NCI-H2171 treated with DMSO at 0.1 percent for 48 hours (cell line): ENCODE measurements around the gene CYBRD1.

Experiments used
- DNase-seq: peaks from one replicate; lab custom pipeline; 2025; lab: John Stamatoyannopoulos, UW

CYBRD1 gene

GRCh38 chr2:171553858-171554257, 31.6 kb downstream of the CYBRD1 start:
- no peak for DNase-seq

GRCh38 chr2:171554991-171555615, 32.8 kb downstream of the CYBRD1 start:
- DNase-seq = peak; percentile 8

- DNase-seq = no peak
Measured at GRCh38 chr2:171557363-171557762, 35.1 kb downstream of the CYBRD1 start.

GRCh38 chr2:171563301-171563700, 41.0 kb downstream of the CYBRD1 start:
- DNase-seq = no peak

GRCh38 chr2:171564463-171564862, 42.2 kb downstream of the CYBRD1 start:
- no peak for DNase-seq

GRCh38 chr2:171566057-171566456, 43.8 kb downstream of the CYBRD1 start:
- no peak for DNase-seq

- DNase-seq = no peak
Measured at GRCh38 chr2:171566753-171567152, 44.5 kb downstream of the CYBRD1 start.

GRCh38 chr2:171568089-171568488, 45.8 kb downstream of the CYBRD1 start:
- peak; percentile 7 for DNase-seq

GRCh38 chr2:171571721-171572120, 49.4 kb downstream of the CYBRD1 start:
- DNase-seq = no peak

- DNase-seq = peak; percentile 47
Measured at GRCh38 chr2:171574149-171574795, 52.0 kb downstream of the CYBRD1 start.

- no peak for DNase-seq
Measured at GRCh38 chr2:171575606-171576005, 53.3 kb downstream of the CYBRD1 start.

- no peak for DNase-seq
Measured at GRCh38 chr2:171578127-171578803, 56.0 kb downstream of the CYBRD1 start.

GRCh38 chr2:171579481-171579880, 57.2 kb downstream of the CYBRD1 start:
- no peak for DNase-seq

- peak; percentile 8 for DNase-seq
Measured at GRCh38 chr2:171583566-171583965, 61.3 kb downstream of the CYBRD1 start.

- DNase-seq = no peak
Measured at GRCh38 chr2:171584001-171584400, 61.7 kb downstream of the CYBRD1 start.

GRCh38 chr2:171587132-171587531, 64.9 kb downstream of the CYBRD1 start:
- no peak for DNase-seq

GRCh38 chr2:171587567-171587966, 65.3 kb downstream of the CYBRD1 start:
- DNase-seq = no peak

- no peak for DNase-seq
Measured at GRCh38 chr2:171590116-171590515, 67.8 kb downstream of the CYBRD1 start.

GRCh38 chr2:171592036-171592555, 69.8 kb downstream of the CYBRD1 start:
- DNase-seq = peak; percentile 76

GRCh38 chr2:171595456-171595855, 73.2 kb downstream of the CYBRD1 start:
- DNase-seq = no peak

- no peak for DNase-seq
Measured at GRCh38 chr2:171595896-171596295, 73.6 kb downstream of the CYBRD1 start.

GRCh38 chr2:171598713-171599319, 76.5 kb downstream of the CYBRD1 start:
- peak; percentile 75 for DNase-seq

- DNase-seq = no peak
Measured at GRCh38 chr2:171600126-171600525, 77.9 kb downstream of the CYBRD1 start.
